HepG2 (cell line): ENCODE data around the gene CARHSP1. TPM values are rescaled to one million over a fixed set of nuclear protein-coding genes. Genes with fewer than 3 reads are reported as not detected.

Experiments
- HNRNPL ChIP-seq: fragments of 200-400 bp; formaldehyde crosslinking; IDR thresholded peaks from 2 replicates; pipeline ENCODE4 v1.6.1; 2017; ENCODE audit warnings: mild to moderate bottlenecking, low read depth, low read length
- HOXA9 ChIP-seq: sonication (generic); formaldehyde crosslinking; IDR thresholded peaks from 2 replicates; pipeline ENCODE4 v1.8.1; 2022; ENCODE audit warnings: missing genetic modification reagents, mild to moderate bottlenecking, moderate library complexity, borderline replicate concordance
- IRX3 ChIP-seq: sonication (generic); formaldehyde crosslinking; IDR thresholded peaks from 2 replicates; pipeline ENCODE4 v1.8.1; 2023; ENCODE audit warnings: mild to moderate bottlenecking, low read depth, missing genetic modification reagents, borderline replicate concordance
- SRSF1 ChIP-seq: fragments of 200-400 bp; formaldehyde crosslinking; optimal IDR thresholded peaks from 2 replicates; pipeline ENCODE3; 2017; ENCODE audit warnings: mild to moderate bottlenecking, low read depth, low read length, moderate library complexity
- TBX3 ChIP-seq: fragments of 450-650 bp; IDR thresholded peaks from 2 replicates; pipeline ENCODE4 v1.6.1; 2017; ENCODE audit warnings: antibody characterized with exemption, mild to moderate bottlenecking, inconsistent platforms, borderline replicate concordance
- ZFP36 ChIP-seq: fragments of 150-350 bp; IDR thresholded peaks from 2 replicates; pipeline ENCODE4 v1.6.1; 2018; ENCODE audit warnings: borderline replicate concordance, low read length, low read depth; ENCODE audit not compliant: partially characterized antibody
- ZNF749 ChIP-seq: sonication (generic); formaldehyde crosslinking; IDR thresholded peaks from 2 replicates; pipeline ENCODE4 v1.8.0; 2022; ENCODE audit warnings: mild to moderate bottlenecking, missing genetic modification reagents, moderate library complexity, borderline replicate concordance
- ZNF766 ChIP-seq: sonication (generic); formaldehyde crosslinking; IDR thresholded peaks from 2 replicates; pipeline ENCODE4 v1.5.0; 2020; ENCODE audit warnings: missing genetic modification reagents, borderline replicate concordance
- polyA plus RNA-seq, 8 experiments: library from polyadenylated mRNA; depleted of rRNA in 3 of 8; stranded (reverse) in 7 of 8; unstranded in 1 of 8; fragments of >200 nt; fragmentation: Illumina TruSeq in 4 of 8; extraction: Trizol in 4 of 8; gene quantifications; 2 replicates each; pipeline versions ENCODE4 v1.2.1 to v1.2.3, GENCODE V29; 2011 to 2016; ENCODE audit warnings: low read depth in 4 of 8, missing spikeins in 1 of 8, mixed read lengths in 1 of 8; ENCODE audit not compliant: insufficient read depth in 1 of 8
- total RNA-seq, 5 experiments: library from RNA; depleted of rRNA; stranded (reverse); fragments of >200 nt; fragmentation: Illumina TruSeq; extraction: Trizol; gene quantifications; 2 replicates each; pipeline ENCODE4 v1.2.3, GENCODE V29; 2016; ENCODE audit warnings: low read depth in 1 of 5
- TF ChIP-seq, protein P1 (sequence below): IDR thresholded peaks from 2 replicates; pipeline ENCODE4 v1.6.1; 2012; ENCODE audit warnings: low read length, improper control_type of control experiment
- TF ChIP-seq, protein P2 (sequence below): sonication (generic); formaldehyde crosslinking; IDR thresholded peaks from 2 replicates; pipeline ENCODE4 v1.8.1; 2022; ENCODE audit warnings: low read depth, mild to moderate bottlenecking, missing genetic modification reagents
- TF ChIP-seq, protein P3 (sequence below): IDR thresholded peaks from 2 replicates; pipeline ENCODE4 v1.6.1; 2016; ENCODE audit warnings: low read depth, control low read depth
- TF ChIP-seq, protein P4 (sequence below): sonication (generic); formaldehyde crosslinking; IDR thresholded peaks from 2 replicates; pipeline ENCODE4 v1.5.0; 2020; ENCODE audit warnings: missing genetic modification reagents, mild to moderate bottlenecking, borderline replicate concordance
- TF ChIP-seq, protein P5 (sequence below): sonication (generic); formaldehyde crosslinking; IDR thresholded peaks from 2 replicates; pipeline ENCODE4 v1.8.0; 2022; ENCODE audit warnings: mild to moderate bottlenecking, missing genetic modification reagents, moderate library complexity
- TF ChIP-seq, protein P6 (sequence below): sonication (generic); formaldehyde crosslinking; IDR thresholded peaks from 2 replicates; pipeline ENCODE4 v1.4.0; 2020; ENCODE audit warnings: missing genetic modification reagents

The CARHSP1 gene
- total and polyA plus RNA-seq, 2 of the 13 experiments (the other 11 are each of a cell fraction or from before 2014, with no cell fraction given) = 173 to 345 TPM

DNA sequence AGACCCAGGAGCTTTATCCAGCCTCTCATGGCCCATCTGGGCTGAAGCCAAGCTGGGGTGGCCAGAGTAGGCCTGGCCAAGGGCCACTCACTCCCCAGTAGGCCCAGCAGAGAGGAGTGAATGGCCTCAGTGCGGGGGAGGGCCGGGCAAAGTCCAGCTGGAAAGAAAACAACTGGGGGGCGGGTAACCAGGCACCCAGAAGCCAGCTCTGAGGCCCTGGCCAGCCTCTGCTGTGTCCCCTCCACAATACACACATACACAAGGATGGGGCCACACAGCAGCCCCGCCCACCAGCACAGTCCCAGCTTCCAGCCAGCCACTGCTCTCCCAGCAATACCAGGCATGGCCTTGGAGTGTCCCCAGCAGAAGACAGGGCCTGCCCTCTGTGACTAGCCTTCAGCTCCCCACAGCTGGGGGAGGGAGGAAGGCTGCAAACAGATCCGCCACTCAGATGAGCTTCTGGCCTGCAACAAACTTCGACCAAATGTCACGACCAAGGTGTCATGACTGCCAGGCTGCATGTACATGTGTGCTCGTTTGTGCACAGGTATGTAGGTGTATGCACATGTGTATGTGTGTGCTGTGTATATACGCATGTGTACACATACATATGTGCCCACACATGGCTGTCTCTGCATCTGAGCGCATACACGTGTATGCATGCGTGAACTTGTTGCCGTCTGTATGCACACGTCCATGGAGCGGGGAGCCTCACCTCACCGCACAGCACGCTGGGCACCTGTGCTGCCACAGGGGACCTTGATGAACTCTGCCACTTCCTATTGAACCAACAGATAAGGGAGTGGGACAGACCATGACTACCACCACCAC, 5.0 kb downstream of the CARHSP1 start (continued):
- TF ChIP-seq, protein P1, sequence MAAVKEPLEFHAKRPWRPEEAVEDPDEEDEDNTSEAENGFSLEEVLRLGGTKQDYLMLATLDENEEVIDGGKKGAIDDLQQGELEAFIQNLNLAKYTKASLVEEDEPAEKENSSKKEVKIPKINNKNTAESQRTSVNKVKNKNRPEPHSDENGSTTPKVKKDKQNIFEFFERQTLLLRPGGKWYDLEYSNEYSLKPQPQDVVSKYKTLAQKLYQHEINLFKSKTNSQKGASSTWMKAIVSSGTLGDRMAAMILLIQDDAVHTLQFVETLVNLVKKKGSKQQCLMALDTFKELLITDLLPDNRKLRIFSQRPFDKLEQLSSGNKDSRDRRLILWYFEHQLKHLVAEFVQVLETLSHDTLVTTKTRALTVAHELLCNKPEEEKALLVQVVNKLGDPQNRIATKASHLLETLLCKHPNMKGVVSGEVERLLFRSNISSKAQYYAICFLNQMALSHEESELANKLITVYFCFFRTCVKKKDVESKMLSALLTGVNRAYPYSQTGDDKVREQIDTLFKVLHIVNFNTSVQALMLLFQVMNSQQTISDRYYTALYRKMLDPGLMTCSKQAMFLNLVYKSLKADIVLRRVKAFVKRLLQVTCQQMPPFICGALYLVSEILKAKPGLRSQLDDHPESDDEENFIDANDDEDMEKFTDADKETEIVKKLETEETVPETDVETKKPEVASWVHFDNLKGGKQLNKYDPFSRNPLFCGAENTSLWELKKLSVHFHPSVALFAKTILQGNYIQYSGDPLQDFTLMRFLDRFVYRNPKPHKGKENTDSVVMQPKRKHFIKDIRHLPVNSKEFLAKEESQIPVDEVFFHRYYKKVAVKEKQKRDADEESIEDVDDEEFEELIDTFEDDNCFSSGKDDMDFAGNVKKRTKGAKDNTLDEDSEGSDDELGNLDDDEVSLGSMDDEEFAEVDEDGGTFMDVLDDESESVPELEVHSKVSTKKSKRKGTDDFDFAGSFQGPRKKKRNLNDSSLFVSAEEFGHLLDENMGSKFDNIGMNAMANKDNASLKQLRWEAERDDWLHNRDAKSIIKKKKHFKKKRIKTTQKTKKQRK = no peak
- peak; percentile 65; the same call in 1 of the 2 replicates for TF ChIP-seq IRX3 (CRISPR knock-in tag)
- TF ChIP-seq, protein P2, sequence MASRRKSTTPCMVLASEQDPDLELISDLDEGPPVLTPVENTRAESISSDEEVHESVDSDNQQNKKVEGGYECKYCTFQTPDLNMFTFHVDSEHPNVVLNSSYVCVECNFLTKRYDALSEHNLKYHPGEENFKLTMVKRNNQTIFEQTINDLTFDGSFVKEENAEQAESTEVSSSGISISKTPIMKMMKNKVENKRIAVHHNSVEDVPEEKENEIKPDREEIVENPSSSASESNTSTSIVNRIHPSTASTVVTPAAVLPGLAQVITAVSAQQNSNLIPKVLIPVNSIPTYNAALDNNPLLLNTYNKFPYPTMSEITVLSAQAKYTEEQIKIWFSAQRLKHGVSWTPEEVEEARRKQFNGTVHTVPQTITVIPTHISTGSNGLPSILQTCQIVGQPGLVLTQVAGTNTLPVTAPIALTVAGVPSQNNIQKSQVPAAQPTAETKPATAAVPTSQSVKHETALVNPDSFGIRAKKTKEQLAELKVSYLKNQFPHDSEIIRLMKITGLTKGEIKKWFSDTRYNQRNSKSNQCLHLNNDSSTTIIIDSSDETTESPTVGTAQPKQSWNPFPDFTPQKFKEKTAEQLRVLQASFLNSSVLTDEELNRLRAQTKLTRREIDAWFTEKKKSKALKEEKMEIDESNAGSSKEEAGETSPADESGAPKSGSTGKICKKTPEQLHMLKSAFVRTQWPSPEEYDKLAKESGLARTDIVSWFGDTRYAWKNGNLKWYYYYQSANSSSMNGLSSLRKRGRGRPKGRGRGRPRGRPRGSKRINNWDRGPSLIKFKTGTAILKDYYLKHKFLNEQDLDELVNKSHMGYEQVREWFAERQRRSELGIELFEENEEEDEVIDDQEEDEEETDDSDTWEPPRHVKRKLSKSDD = peak; percentile 86
- TF ChIP-seq ZFP36 = no peak
- TF ChIP-seq, protein P3, sequence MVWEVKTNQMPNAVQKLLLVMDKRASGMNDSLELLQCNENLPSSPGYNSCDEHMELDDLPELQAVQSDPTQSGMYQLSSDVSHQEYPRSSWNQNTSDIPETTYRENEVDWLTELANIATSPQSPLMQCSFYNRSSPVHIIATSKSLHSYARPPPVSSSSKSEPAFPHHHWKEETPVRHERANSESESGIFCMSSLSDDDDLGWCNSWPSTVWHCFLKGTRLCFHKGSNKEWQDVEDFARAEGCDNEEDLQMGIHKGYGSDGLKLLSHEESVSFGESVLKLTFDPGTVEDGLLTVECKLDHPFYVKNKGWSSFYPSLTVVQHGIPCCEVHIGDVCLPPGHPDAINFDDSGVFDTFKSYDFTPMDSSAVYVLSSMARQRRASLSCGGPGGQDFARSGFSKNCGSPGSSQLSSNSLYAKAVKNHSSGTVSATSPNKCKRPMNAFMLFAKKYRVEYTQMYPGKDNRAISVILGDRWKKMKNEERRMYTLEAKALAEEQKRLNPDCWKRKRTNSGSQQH (CRISPR knock-in tag) = peak; percentile 87; the same call in 1 of the 2 replicates
- TF ChIP-seq, protein P4, sequence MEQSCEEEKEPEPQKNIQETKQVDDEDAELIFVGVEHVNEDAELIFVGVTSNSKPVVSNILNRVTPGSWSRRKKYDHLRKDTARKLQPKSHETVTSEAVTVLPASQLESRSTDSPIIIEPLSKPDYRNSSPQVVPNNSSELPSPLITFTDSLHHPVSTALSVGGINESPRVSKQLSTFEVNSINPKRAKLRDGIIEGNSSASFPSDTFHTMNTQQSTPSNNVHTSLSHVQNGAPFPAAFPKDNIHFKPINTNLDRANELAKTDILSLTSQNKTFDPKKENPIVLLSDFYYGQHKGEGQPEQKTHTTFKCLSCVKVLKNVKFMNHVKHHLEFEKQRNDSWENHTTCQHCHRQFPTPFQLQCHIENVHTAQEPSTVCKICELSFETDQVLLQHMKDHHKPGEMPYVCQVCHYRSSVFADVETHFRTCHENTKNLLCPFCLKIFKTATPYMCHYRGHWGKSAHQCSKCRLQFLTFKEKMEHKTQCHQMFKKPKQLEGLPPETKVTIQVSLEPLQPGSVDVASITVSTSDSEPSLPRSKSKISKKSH (CRISPR knock-in tag) = no peak; the same call in none of the 2 replicates
- TF ChIP-seq HOXA9 (CRISPR knock-in tag) = peak; percentile 99
- TF ChIP-seq TBX3 = peak; percentile 91; the same call in 1 of the 2 replicates
- TF ChIP-seq HNRNPL = peak; percentile 99
- TF ChIP-seq, protein P5, sequence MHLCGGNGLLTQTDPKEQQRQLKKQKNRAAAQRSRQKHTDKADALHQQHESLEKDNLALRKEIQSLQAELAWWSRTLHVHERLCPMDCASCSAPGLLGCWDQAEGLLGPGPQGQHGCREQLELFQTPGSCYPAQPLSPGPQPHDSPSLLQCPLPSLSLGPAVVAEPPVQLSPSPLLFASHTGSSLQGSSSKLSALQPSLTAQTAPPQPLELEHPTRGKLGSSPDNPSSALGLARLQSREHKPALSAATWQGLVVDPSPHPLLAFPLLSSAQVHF (CRISPR knock-in tag) = peak; percentile 96
- TF ChIP-seq, protein P6, sequence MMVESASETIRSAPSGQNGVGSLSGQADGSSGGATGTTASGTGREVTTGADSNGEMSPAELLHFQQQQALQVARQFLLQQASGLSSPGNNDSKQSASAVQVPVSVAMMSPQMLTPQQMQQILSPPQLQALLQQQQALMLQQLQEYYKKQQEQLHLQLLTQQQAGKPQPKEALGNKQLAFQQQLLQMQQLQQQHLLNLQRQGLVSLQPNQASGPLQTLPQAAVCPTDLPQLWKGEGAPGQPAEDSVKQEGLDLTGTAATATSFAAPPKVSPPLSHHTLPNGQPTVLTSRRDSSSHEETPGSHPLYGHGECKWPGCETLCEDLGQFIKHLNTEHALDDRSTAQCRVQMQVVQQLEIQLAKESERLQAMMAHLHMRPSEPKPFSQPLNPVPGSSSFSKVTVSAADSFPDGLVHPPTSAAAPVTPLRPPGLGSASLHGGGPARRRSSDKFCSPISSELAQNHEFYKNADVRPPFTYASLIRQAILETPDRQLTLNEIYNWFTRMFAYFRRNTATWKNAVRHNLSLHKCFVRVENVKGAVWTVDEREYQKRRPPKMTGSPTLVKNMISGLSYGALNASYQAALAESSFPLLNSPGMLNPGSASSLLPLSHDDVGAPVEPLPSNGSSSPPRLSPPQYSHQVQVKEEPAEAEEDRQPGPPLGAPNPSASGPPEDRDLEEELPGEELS (CRISPR knock-in tag) = peak; percentile 100
- TF ChIP-seq ZNF766 (CRISPR knock-in tag) = peak; percentile 99
- TF ChIP-seq ZNF749 (CRISPR knock-in tag) = peak; percentile 58; the same call in 1 of the 2 replicates
- peak; percentile 100 for TF ChIP-seq SRSF1
